Subcutaneous adipose tissue (tissue), 4 donors: Measurements from ENCODE around the gene TNFRSF19. TPM values are rescaled to one million over a fixed set of nuclear protein-coding genes. Genes with fewer than 3 reads are reported as not detected.

Experiments used
- total RNA-seq, 4 donors: library from RNA; depleted of rRNA; stranded (reverse); fragments of >200 nt; gene quantifications; one replicate each; pipeline ENCODE4 v1.1.0, GENCODE V29; 2016
- TF ChIP-seq, protein P1 (sequence below): fragments of 450-650 bp; IDR thresholded peaks from one replicate; pipeline ENCODE4 v1.5.1; 2016; ENCODE audit warnings: low read depth, mild to moderate bottlenecking, control low read depth, antibody characterized with exemption, moderate library complexity

The TNFRSF19 gene
- total RNA-seq, 4 donors from 2014 or later = 0.33 to 4.0 (median 1.3) TPM

GRCh38 chr13:23701186-23701585 is 131.0 kb downstream of the TNFRSF19 start:
- TF ChIP-seq, protein P1, sequence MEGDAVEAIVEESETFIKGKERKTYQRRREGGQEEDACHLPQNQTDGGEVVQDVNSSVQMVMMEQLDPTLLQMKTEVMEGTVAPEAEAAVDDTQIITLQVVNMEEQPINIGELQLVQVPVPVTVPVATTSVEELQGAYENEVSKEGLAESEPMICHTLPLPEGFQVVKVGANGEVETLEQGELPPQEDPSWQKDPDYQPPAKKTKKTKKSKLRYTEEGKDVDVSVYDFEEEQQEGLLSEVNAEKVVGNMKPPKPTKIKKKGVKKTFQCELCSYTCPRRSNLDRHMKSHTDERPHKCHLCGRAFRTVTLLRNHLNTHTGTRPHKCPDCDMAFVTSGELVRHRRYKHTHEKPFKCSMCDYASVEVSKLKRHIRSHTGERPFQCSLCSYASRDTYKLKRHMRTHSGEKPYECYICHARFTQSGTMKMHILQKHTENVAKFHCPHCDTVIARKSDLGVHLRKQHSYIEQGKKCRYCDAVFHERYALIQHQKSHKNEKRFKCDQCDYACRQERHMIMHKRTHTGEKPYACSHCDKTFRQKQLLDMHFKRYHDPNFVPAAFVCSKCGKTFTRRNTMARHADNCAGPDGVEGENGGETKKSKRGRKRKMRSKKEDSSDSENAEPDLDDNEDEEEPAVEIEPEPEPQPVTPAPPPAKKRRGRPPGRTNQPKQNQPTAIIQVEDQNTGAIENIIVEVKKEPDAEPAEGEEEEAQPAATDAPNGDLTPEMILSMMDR = no peak

DNA sequence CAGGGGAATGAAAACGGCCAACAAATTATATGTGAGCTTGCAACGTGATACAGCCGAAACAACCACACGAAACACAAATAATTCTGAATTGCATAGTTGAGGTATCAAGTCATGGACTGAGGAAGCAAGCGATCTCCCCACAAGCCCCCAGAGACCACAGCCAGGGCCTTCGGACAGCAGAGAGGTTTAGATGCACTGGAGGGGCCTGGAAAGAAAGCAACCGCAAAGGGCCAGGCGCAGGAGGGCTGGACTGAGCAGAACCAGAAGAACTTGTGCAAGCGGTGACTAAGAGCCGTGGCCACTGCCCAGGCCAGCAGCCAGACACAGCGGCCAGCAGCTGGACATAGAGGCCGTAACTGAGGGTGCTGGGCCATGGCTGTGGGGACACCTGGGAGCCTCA is 131.4 kb downstream of the TNFRSF19 start:
- TF ChIP-seq, protein P1 = no peak

DNA sequence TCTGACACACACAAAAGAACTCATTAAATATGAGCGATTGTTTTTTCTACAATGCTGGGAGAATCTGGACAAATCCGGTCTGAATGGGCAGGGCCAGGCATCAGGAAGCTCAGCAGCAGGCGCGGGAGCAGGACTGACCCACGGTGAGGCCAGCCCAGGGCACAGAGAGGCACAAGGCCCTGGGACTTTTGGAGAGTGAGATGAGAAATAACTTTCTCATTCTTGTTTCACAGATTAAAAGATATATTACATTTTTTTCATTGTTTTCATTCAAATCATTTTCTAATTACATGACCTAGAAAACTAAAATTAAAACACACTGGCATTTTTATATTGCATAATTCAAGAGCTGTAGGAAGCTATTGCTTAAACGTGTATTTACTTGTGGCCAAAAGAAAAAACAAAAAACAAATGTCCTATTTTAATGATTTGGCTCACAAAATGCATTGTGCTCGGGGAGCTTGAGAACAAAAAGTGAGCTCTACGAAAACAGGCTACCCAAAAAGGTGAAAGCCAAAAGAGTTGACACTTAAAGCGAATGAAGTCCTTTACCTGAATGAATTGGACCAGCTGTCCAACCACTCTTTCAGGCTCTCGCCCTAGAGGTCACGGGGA is 133.1 kb downstream of the TNFRSF19 start:
- TF ChIP-seq, protein P1 = no peak

DNA sequence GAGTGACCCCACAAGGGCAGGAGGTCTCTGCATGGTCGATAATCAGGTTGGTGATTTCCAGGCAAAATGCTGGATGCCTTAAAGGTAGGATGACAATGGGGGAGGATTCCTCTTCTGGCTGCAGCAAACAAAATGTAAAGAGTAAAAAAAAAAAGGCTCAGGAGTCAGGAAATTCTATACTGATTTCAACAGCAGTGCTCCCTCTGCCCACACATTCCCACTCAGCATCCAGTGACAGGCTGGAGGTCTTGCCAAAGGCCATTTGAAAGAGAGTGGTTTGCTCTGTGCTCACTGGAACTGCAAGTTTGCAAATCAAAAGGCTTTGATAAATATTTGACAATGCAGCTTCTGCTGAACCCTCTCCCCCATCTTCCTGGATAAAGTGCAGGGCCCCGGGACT is 135.4 kb downstream of the TNFRSF19 start:
- TF ChIP-seq, protein P1 = no peak

GRCh38 chr13:23707674-23708073 is 137.5 kb downstream of the TNFRSF19 start:
- TF ChIP-seq, protein P1 = no peak

DNA sequence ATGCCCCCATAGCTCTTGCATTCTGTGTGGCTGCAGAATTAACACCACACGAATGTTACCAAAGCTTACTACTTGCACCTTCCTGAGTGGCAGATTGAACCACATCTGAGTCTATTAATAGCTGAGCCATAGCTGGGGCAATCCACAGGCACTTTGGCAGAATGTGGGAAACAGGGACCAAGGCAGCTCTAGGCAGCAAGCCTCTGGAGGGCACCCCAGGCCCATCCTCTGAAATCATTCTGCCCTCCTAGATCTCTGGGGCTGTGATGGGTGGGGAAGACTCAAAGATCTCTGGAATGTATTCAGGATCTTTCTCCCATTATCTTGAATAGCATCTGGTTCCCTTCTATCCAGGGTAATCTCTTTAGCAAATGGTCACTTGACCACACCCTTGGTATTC is 139.3 kb downstream of the TNFRSF19 start:
- TF ChIP-seq, protein P1 = no peak

- TF ChIP-seq, protein P1 = no peak
Observed at GRCh38 chr13:23710366-23710765, 140.2 kb downstream of the TNFRSF19 start.
